ENCODE measurements around the gene MCCC2. TPM values are rescaled to one million over a fixed set of nuclear protein-coding genes. Genes with fewer than 3 reads are reported as not detected.
A peak's percentile ranks its signal among the peaks of the same experiment; 100 is the strongest.
"Not testable (repeated sequence)": the region's sequence is repeated elsewhere in the genome, so short reads cannot be mapped to it uniquely, and the experiment has no call there.

MCCC2 gene
- total RNA-seq, 4 donors from 2014 or later = 37.4 to 63.6 (median 53.1) TPM

- intact Hi-C loops (cut with DNase I) = no loop called here
- peak overlapping the region in 1 of 4 donors; percentile 49 for H3K27ac ChIP-seq
- WGBS, 2 donors = 24 to 49% methylated on average over 8 to 9 of the region's 9 CpGs
- TF ChIP-seq POLR2A (IDR thresholded peaks at IDR 0.05) = no peak
- TF ChIP-seq CTCF (IDR thresholded peaks at IDR 0.05) = no peak
- H3K4me3 ChIP-seq = no peak overlapping the region
- no peaks in the 10 kb centered on the region for H3K9me3 ChIP-seq
- no peak for DNase-seq
- H3K27me3 ChIP-seq = no peaks in the 10 kb centered on the region
- peaks cover 3 to 92% (median 10%) of the 10 kb centered on the region in 3 donors for H3K36me3 ChIP-seq
- no peaks in the 10 kb centered on the region for H3K4me1 ChIP-seq
Measured at GRCh38 chr5:71652803-71653543, 65.8 kb downstream of the MCCC2 start.

- 80 to 82% methylated on average over 3 of the region's 3 CpGs for WGBS, 2 donors
- no peak for DNase-seq
- H3K4me3 ChIP-seq = no peak overlapping the region
- H3K27ac ChIP-seq = no peak overlapping the region
- H3K36me3 ChIP-seq = peaks cover 0 to 36% (median 0%) of the 10 kb centered on the region in 3 donors
- no peaks in the 10 kb centered on the region for H3K9me3 ChIP-seq
- TF ChIP-seq CTCF (IDR thresholded peaks at IDR 0.05) = peak in 1 of 6 experiments; percentile 9
- no peak for TF ChIP-seq POLR2A (IDR thresholded peaks at IDR 0.05)
- no peaks in the 10 kb centered on the region for H3K27me3 ChIP-seq
- intact Hi-C loops (cut with DNase I) = no loop called here
- H3K4me1 ChIP-seq = peaks cover 0 to under 1% (median 0%) of the 10 kb centered on the region in 3 donors
Measured at GRCh38 chr5:71658916-71659662, 71.9 kb downstream of the MCCC2 start.

GRCh38 chr5:71662381-71662780, 75.2 kb downstream of the MCCC2 start:
- Histone ChIP-seq H3K4me1 (peaks cover 0 to 13% (median 0%) of the 10 kb centered on the region in 3 donors), H3K9me3 (no peaks in the 10 kb centered on the region), H3K4me3 (no peak overlapping the region), H3K27me3 (no peaks in the 10 kb centered on the region), H3K27ac (no peak overlapping the region), H3K36me3 (peaks cover 0 to 9% (median 0%) of the 10 kb centered on the region in 3 donors)
- TF ChIP-seq CTCF (IDR thresholded peaks at IDR 0.05) = no peak
- TF ChIP-seq POLR2A (IDR thresholded peaks at IDR 0.05) = no peak
- DNase-seq = no peak
- WGBS, 2 donors = 82 to 85% methylated on average over 11 of the region's 11 CpGs
- intact Hi-C loops (cut with DNase I) = no loop called here

- intact Hi-C loops (cut with DNase I) = no loop called here
- Histone ChIP-seq H3K27me3 (no peaks in the 10 kb centered on the region), H3K27ac (no peak overlapping the region), H3K4me1 (peaks cover 0 to 13% (median 0%) of the 10 kb centered on the region in 3 donors), H3K9me3 (no peaks in the 10 kb centered on the region), H3K36me3 (no peaks in the 10 kb centered on the region), H3K4me3 (no peak overlapping the region)
- no peak for DNase-seq
- no peak for TF ChIP-seq CTCF (IDR thresholded peaks at IDR 0.05)
- TF ChIP-seq POLR2A (IDR thresholded peaks at IDR 0.05) = no peak
- 58 to 78% methylated on average over 5 to 6 of the region's 6 CpGs for WGBS, 2 donors
Measured at GRCh38 chr5:71663191-71663969, 76.2 kb downstream of the MCCC2 start.

- H3K4me3 ChIP-seq; H3K27me3 ChIP-seq; DNase-seq; intact Hi-C loops (cut with DNase I); H3K27ac ChIP-seq; H3K36me3 ChIP-seq; H3K9me3 ChIP-seq: not testable (repeated sequence)
- WGBS, 2 donors = 74 to 86% methylated on average over 3 of the region's 3 CpGs
- peaks cover 0 to 13% (median 0%) of the 10 kb centered on the region in 3 donors for H3K4me1 ChIP-seq
Measured at GRCh38 chr5:71664615-71665014, 77.5 kb downstream of the MCCC2 start.
